ENCODE measurements around the gene PPP6R3.

DNA sequence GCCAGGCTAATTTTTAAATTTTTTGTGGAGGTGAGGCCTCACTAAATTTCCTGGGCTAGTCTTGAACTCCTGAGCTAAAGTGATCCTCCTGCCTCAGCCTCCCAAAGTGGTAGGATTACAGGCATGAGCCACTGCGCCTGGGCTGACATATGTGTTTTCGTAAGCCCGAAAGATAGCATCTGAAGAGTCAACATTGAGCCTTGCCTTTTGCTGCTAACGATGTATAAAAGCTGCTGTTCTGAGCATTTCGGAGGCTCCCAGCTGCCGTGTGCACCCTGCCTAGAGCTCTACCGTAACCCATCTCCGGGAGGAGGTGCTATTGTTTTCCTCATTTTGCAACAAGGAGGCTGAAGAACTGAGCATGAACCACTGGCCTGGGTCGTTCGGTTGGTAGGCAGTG is 18.1 kb upstream of the PPP6R3 start:
- TF ChIP-seq, protein P1, sequence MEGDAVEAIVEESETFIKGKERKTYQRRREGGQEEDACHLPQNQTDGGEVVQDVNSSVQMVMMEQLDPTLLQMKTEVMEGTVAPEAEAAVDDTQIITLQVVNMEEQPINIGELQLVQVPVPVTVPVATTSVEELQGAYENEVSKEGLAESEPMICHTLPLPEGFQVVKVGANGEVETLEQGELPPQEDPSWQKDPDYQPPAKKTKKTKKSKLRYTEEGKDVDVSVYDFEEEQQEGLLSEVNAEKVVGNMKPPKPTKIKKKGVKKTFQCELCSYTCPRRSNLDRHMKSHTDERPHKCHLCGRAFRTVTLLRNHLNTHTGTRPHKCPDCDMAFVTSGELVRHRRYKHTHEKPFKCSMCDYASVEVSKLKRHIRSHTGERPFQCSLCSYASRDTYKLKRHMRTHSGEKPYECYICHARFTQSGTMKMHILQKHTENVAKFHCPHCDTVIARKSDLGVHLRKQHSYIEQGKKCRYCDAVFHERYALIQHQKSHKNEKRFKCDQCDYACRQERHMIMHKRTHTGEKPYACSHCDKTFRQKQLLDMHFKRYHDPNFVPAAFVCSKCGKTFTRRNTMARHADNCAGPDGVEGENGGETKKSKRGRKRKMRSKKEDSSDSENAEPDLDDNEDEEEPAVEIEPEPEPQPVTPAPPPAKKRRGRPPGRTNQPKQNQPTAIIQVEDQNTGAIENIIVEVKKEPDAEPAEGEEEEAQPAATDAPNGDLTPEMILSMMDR (IDR thresholded peaks at IDR 0.05): no peak
- TF ChIP-seq POLR2A (IDR thresholded peaks at IDR 0.05): no peak
- no peak for TF ChIP-seq EP300 (IDR thresholded peaks at IDR 0.05)
